Cardiac muscle cell (in vitro differentiated cells and primary cell): Measurements from ENCODE around the gene EAF2. TPM values are rescaled to one million over a fixed set of nuclear protein-coding genes. Genes with fewer than 3 reads are reported as not detected.

Experiments
- DNase-seq, 2 donors: peaks; one replicate each; pipeline versions ENCODE4 v3.0.0 to v3.0.0-alpha.2; 2010 to 2017; ENCODE audit warnings: low read depth in 1 of 2, low spot score in 1 of 2
- H3K27ac ChIP-seq: fragments of 200-600 bp; sonication (generic); 2 replicates; pipeline ENCODE4 v1.5.1; 2016
- H3K27me3 ChIP-seq: fragments of 200-600 bp; sonication (generic); 2 replicates; pipeline ENCODE4 v1.6.0; 2016; ENCODE audit warnings: control low read depth
- H3K36me3 ChIP-seq: fragments of 200-600 bp; sonication (generic); 2 replicates; pipeline ENCODE4 v1.5.1; 2016; ENCODE audit warnings: control low read depth
- H3K4me1 ChIP-seq: fragments of 200-600 bp; sonication (generic); 2 replicates; pipeline ENCODE4 v1.8.1; 2017; ENCODE audit warnings: low read depth, mild to moderate bottlenecking, mixed run types
- H3K4me3 ChIP-seq: fragments of 200-600 bp; sonication (generic); 2 replicates; pipeline ENCODE4 v1.5.1; 2016; ENCODE audit warnings: mild to moderate bottlenecking
- H3K9me3 ChIP-seq: fragments of 200-600 bp; sonication (generic); 2 replicates; pipeline ENCODE4 v1.5.1; 2017; ENCODE audit warnings: low read depth, mild to moderate bottlenecking, control low read depth
- CTCF ChIP-seq: IDR thresholded peaks from 2 replicates; pipeline ENCODE4 v1.5.1; 2012; ENCODE audit warnings: low read depth, mild to moderate bottlenecking, low read length
- polyA plus RNA-seq: library from polyadenylated mRNA; unstranded; fragments of >200 nt; fragmentation: Nextera tagmentation; extraction: Ambion mirVana; gene quantifications from 2 replicates; pipeline ENCODE4 v1.2.1, GENCODE V29; 2016
- total RNA-seq: library from RNA; depleted of rRNA; stranded (reverse); fragments of >200 nt; gene quantifications from 2 replicates; pipeline ENCODE4 v1.2.3, GENCODE V29; 2016

EAF2 gene
- total and polyA plus RNA-seq, 2 experiments from 2014 or later: 1.7 to 2.8 TPM

GRCh38 chr3:121896823-121897222 is 61.8 kb downstream of the EAF2 start:
- Histone ChIP-seq H3K36me3 (no peaks in the 10 kb centered on the region), H3K9me3 (no peaks in the 10 kb centered on the region), H3K4me3 (no peak overlapping the region), H3K27ac (no peak overlapping the region), H3K4me1 (no peaks in the 10 kb centered on the region), H3K27me3 (no peaks in the 10 kb centered on the region)
- no peak for TF ChIP-seq CTCF
- DNase-seq: no peak

- Histone ChIP-seq H3K27ac (no peak overlapping the region), H3K27me3 (no peaks in the 10 kb centered on the region), H3K4me3 (no peak overlapping the region), H3K4me1 (no peaks in the 10 kb centered on the region), H3K36me3 (no peaks in the 10 kb centered on the region), H3K9me3 (no peaks in the 10 kb centered on the region)
- no peak for DNase-seq
- no peak for TF ChIP-seq CTCF
Measured at GRCh38 chr3:121897296-121897695, 62.3 kb downstream of the EAF2 start.

GRCh38 chr3:121913305-121913990 is 78.4 kb downstream of the EAF2 start:
- Histone ChIP-seq H3K27me3 (no peaks in the 10 kb centered on the region), H3K36me3 (no peaks in the 10 kb centered on the region), H3K4me1 (no peaks in the 10 kb centered on the region), H3K9me3 (no peaks in the 10 kb centered on the region), H3K27ac (no peak overlapping the region), H3K4me3 (no peak overlapping the region)
- no peak for DNase-seq
- TF ChIP-seq CTCF: no peak

GRCh38 chr3:121914081-121914998 is 79.3 kb downstream of the EAF2 start:
- H3K4me1 ChIP-seq: no peaks in the 10 kb centered on the region
- no peak overlapping the region for H3K27ac ChIP-seq
- H3K27me3 ChIP-seq: no peaks in the 10 kb centered on the region
- no peak overlapping the region for H3K4me3 ChIP-seq
- no peaks in the 10 kb centered on the region for H3K36me3 ChIP-seq
- no peak for TF ChIP-seq CTCF
- no peaks in the 10 kb centered on the region for H3K9me3 ChIP-seq
- peak in 1 of 2 donors; percentile 5 for DNase-seq

- Histone ChIP-seq H3K27ac (no peak overlapping the region), H3K9me3 (no peaks in the 10 kb centered on the region), H3K4me1 (no peaks in the 10 kb centered on the region), H3K36me3 (no peaks in the 10 kb centered on the region), H3K27me3 (no peaks in the 10 kb centered on the region), H3K4me3 (no peak overlapping the region)
- no peak for TF ChIP-seq CTCF
- DNase-seq: no peak
Measured at GRCh38 chr3:121916189-121916588, 81.2 kb downstream of the EAF2 start.
